ENCODE measurements around the gene INSR.

DNA sequence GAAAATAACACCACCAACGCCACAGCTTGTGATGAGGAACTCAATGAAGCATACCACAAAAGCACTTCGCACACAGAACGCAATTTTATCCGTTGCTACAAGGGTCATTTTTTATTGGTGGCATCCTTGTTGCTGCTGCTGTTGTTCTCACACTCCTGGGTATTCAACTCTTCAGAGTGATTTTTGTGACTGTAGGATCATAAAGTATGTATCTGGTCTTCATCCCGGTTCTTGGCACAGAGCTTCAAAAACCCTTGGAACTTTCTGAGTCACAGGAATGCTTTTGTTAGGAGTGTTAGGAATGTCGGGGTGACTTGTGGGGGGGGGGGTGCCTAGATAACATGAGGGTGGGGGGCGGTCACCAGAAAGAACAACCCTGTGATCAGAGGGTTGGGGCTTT lies 116.3 kb downstream of the INSR start:
- TF ChIP-seq, protein P1, sequence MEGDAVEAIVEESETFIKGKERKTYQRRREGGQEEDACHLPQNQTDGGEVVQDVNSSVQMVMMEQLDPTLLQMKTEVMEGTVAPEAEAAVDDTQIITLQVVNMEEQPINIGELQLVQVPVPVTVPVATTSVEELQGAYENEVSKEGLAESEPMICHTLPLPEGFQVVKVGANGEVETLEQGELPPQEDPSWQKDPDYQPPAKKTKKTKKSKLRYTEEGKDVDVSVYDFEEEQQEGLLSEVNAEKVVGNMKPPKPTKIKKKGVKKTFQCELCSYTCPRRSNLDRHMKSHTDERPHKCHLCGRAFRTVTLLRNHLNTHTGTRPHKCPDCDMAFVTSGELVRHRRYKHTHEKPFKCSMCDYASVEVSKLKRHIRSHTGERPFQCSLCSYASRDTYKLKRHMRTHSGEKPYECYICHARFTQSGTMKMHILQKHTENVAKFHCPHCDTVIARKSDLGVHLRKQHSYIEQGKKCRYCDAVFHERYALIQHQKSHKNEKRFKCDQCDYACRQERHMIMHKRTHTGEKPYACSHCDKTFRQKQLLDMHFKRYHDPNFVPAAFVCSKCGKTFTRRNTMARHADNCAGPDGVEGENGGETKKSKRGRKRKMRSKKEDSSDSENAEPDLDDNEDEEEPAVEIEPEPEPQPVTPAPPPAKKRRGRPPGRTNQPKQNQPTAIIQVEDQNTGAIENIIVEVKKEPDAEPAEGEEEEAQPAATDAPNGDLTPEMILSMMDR (IDR thresholded peaks at IDR 0.05): no peak
- no peak for TF ChIP-seq SP1 (CRISPR knock-in tag; conservative IDR thresholded peaks at IDR 0.05)
- TF ChIP-seq, protein P2, sequence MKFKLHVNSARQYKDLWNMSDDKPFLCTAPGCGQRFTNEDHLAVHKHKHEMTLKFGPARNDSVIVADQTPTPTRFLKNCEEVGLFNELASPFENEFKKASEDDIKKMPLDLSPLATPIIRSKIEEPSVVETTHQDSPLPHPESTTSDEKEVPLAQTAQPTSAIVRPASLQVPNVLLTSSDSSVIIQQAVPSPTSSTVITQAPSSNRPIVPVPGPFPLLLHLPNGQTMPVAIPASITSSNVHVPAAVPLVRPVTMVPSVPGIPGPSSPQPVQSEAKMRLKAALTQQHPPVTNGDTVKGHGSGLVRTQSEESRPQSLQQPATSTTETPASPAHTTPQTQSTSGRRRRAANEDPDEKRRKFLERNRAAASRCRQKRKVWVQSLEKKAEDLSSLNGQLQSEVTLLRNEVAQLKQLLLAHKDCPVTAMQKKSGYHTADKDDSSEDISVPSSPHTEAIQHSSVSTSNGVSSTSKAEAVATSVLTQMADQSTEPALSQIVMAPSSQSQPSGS (CRISPR knock-in tag; IDR thresholded peaks at IDR 0.05; ENCODE audit: borderline replicate concordance, low read depth): no peak
- TF ChIP-seq FOXK1 (CRISPR knock-in tag; IDR thresholded peaks at IDR 0.05): no peak
- no peak for TF ChIP-seq SMAD3 (CRISPR knock-in tag; IDR thresholded peaks at IDR 0.05; ENCODE audit: borderline replicate concordance)
- TF ChIP-seq CBFB (CRISPR knock-in tag; IDR thresholded peaks at IDR 0.05; ENCODE audit: low read depth): no peak
- no peak for TF ChIP-seq TEAD4 (CRISPR knock-in tag; IDR thresholded peaks at IDR 0.05)
- TF ChIP-seq NFYB (CRISPR knock-in tag; conservative IDR thresholded peaks at IDR 0.05; ENCODE audit: low read depth): no peak

All from WTC11 (cell line).